HG03521 (cell line): ENCODE measurements around the gene FABP1.

Experiments used
- ATAC-seq: cut with Tn5 transposase; IDR thresholded peaks from one replicate; pipeline ENCODE4 v1.9.1; 2021; ENCODE audit warnings: mild to moderate bottlenecking, moderate library complexity; ENCODE audit not compliant: unreplicated experiment

Gene FABP1

DNA sequence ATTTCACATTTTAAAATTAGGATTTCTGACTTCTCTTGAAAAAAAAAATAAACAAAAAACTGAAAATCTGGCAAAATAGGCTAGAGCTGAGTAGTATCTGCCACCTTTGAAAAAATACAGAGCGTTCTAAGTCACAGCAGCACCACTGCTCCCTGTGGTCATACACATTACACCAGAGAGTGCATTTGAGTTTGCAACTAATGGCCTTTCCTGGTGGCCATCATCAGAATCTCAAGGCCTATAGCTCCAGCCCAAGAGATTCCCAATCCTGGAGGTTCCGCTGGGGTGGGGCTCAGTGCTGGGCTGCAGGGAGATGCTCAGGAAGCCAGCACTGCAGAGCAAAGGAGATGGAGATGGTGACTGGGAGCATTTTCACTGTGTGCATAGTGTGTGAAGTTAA lies 42.8 kb downstream of the FABP1 start:
- ATAC-seq, result no peak

- ATAC-seq, result no peak
These were observed 45.1 kb downstream of the FABP1 start for GRCh38 chr2:88082781-88083180.

GRCh38 chr2:88081924-88082608 lies 45.8 kb downstream of the FABP1 start:
- ATAC-seq, result no peak

DNA sequence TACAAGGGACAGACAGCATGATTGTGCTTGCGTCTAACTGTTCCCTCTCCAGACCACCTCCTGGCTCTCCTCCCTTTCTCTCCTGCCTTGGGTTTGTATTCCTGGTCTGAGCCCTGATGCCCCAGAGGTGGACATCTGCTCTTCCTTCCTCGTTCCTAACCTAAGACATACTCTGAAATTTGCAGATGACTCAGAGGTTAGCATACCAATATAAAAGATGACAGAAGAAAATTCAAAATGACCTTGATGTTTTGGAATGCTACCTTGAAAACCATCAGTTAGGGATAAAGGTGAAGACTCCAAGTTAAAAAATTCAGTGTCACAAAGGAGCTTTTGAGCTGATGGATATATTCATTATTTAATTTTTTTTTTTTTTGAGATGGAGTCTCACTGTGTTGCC lies 47.3 kb downstream of the FABP1 start:
- no peak for ATAC-seq

- no peak for ATAC-seq
These were observed 49.2 kb downstream of the FABP1 start for GRCh38 chr2:88078643-88079172.

DNA sequence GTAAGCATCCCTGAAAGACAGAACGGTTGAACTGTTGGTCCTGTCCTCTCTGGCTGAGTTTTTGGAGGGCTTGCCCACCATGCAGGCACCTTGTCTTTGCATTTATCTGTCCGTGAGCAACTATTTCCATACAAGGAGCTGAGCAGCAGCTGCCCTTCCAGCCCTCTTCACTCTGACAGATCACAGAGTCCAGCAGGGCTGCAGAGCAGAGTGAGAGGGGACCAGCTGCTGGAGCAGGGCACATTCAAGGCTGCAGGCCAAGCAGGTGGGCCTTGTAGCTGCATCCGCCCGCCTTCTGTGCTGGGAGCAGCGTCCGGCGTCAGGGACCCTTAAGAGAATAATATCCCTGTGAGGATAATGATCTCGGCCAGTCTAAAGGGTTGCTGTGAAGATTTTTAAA lies 50.8 kb downstream of the FABP1 start:
- ATAC-seq, result no peak

GRCh38 chr2:88074854-88075292 lies 53.0 kb downstream of the FABP1 start:
- no peak for ATAC-seq

DNA sequence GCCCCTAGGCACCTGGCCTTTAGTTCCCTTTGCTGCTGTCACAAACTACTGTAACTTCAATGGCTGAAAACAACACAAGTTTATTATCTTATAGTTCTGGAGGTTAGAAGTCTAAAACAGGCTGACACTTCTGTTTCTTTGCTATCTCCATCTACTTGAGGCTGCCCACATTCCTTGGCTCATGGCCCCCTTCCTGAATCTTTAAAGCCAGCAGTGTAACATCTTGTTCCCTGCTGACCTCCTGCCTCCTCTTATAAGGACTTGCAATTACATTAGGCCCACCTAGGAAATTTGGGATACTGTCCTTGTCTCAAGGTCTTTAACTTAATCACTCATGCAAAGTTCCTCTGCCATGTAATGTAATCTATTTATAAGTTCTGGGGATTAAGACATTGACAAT lies 53.7 kb downstream of the FABP1 start:
- no peak for ATAC-seq
